ENCODE data around the gene AKR1C3.
"Not testable (repeated sequence)": the region's sequence is repeated elsewhere in the genome, so short reads cannot be mapped to it uniquely, and the experiment has no call there.

AKR1C3 gene

GRCh38 chr10:5089865-5090264 is 4.3 kb upstream of the AKR1C3 start:
- DNase-seq: no peak

GRCh38 chr10:5090551-5090950 is 3.7 kb upstream of the AKR1C3 start:
- no peak for DNase-seq

GRCh38 chr10:5091196-5091595 is 3.0 kb upstream of the AKR1C3 start:
- no peak for DNase-seq

- no peak for DNase-seq
These were observed 1.8 kb upstream of the AKR1C3 start for GRCh38 chr10:5092375-5092774.

GRCh38 chr10:5092848-5093790 is 1.1 kb upstream of the AKR1C3 start:
- no peak for DNase-seq

GRCh38 chr10:5095687-5096086 is 1.5 kb downstream of the AKR1C3 start:
- DNase-seq: no peak

GRCh38 chr10:5096108-5096507 is 1.9 kb downstream of the AKR1C3 start:
- no peak for DNase-seq

GRCh38 chr10:5102479-5102878 is 8.3 kb downstream of the AKR1C3 start:
- DNase-seq: not testable (repeated sequence)

- no peak for DNase-seq
These were observed 9.3 kb downstream of the AKR1C3 start for GRCh38 chr10:5103481-5103880.

- no peak for DNase-seq
These were observed 11.4 kb downstream of the AKR1C3 start for GRCh38 chr10:5105626-5106025.

GRCh38 chr10:5106553-5106952 is 12.3 kb downstream of the AKR1C3 start:
- DNase-seq: no peak

GRCh38 chr10:5107860-5108526 is 13.8 kb downstream of the AKR1C3 start:
- no peak for DNase-seq

- no peak for DNase-seq
These were observed 14.6 kb downstream of the AKR1C3 start for GRCh38 chr10:5108658-5109416.

GRCh38 chr10:5109861-5110260 is 15.6 kb downstream of the AKR1C3 start:
- not testable (repeated sequence) for DNase-seq

- no peak for DNase-seq
These were observed 22.4 kb downstream of the AKR1C3 start for GRCh38 chr10:5116621-5117020.

- no peak for DNase-seq
These were observed 22.8 kb downstream of the AKR1C3 start for GRCh38 chr10:5117026-5117425.

- DNase-seq: not testable (repeated sequence)
These were observed 25.8 kb downstream of the AKR1C3 start for GRCh38 chr10:5119997-5120396.

- DNase-seq: no peak
These were observed 29.7 kb downstream of the AKR1C3 start for GRCh38 chr10:5123886-5124285.

- DNase-seq: no peak
These were observed 31.3 kb downstream of the AKR1C3 start for GRCh38 chr10:5125315-5126044.

- DNase-seq: no peak
These were observed 41.4 kb downstream of the AKR1C3 start for GRCh38 chr10:5135581-5135980.

GRCh38 chr10:5136468-5137087 is 42.4 kb downstream of the AKR1C3 start:
- no peak for DNase-seq

GRCh38 chr10:5137699-5138098 is 43.5 kb downstream of the AKR1C3 start:
- DNase-seq: not testable (repeated sequence)
